GM12874 (cell line): Measurements from ENCODE around the gene NDUFAF5.

ENCODE experiments used
- CTCF ChIP-seq: IDR thresholded peaks from 2 replicates; pipeline ENCODE4 v1.5.1; 2011; ENCODE audit warnings: low read depth, mild to moderate bottlenecking, control low read depth, low read length, moderate library complexity; ENCODE audit not compliant: insufficient read depth

NDUFAF5 gene

DNA sequence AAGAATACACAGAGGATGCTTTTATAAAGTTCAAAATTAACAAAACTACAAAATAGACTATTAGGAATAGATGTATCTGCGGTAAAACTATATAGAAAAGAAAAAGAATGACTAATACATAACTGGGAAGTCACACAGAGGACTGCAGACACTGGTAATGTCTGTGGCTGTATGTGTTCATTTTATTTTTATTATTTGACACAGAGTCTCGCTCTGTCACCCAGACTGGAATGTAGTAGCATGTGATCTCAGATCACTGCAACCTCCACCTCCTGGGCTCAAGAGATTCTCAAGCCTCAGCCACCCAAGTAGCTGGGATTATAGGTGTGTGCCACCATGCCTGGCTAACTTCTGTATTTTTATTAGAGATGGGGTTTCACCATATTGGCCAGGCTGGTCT is 39.0 kb upstream of the NDUFAF5 start:
- no peak for TF ChIP-seq CTCF

- no peak for TF ChIP-seq CTCF
These were observed 35.0 kb upstream of the NDUFAF5 start for GRCh38 chr20:13749811-13750210.

- no peak for TF ChIP-seq CTCF
These were observed 31.3 kb upstream of the NDUFAF5 start for GRCh38 chr20:13753436-13754036.

- TF ChIP-seq CTCF, result no peak
These were observed 29.0 kb upstream of the NDUFAF5 start for GRCh38 chr20:13755809-13756208.

DNA sequence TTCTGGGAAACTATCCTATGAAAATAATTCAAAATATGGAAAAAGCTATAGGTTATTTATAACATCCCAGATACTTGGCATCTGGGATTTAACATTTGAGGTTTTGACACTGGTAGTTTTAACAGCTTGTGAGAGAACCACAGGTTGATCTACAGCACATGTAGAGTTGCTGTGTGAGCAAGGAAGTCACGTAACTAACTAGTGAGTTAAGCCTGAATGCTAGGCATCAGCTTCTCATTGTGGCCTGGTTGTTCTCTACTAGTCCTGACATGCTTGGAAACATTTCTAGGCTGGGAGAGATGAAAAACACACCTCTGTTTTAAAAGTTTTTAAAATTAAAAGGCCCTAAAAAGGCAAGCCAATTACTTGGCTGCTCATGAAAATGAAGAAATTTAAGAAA is 28.3 kb upstream of the NDUFAF5 start:
- TF ChIP-seq CTCF, result no peak

- TF ChIP-seq CTCF, result no peak
These were observed 25.9 kb upstream of the NDUFAF5 start for GRCh38 chr20:13758884-13759283.

DNA sequence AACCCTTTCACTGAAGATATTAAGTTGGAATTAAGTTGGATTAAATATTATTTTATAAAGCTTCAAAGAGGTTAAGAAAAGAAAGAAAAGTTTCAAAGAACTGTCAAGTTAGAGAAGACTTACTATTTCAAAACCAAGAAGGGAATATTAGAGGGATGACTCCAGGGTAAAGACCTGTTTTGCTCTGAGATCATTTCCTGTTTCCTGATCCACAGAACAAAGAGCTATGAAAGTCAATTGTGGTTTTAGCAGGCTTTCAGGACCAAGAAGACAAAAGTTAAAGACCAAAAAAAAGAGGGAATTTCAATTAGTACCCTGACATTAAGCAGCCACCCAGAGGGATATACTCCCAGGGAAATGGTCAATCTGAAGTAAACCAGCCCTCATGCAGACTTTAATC is 19.5 kb upstream of the NDUFAF5 start:
- TF ChIP-seq CTCF, result no peak
